ENCODE results near the gene PDE4C.

- TF ChIP-seq CTCF (conservative IDR thresholded peaks at IDR 0.05; ENCODE audit: low read depth, low read length) = no peak
- no peak for TF ChIP-seq EZH2 (IDR thresholded peaks at IDR 0.05; ENCODE audit: low read length, unreplicated experiment)
- TF ChIP-seq EZH2phosphoT487 (IDR thresholded peaks at IDR 0.05; ENCODE audit: borderline replicate concordance, low read length) = no peak
Observed at GRCh38 chr19:18274781-18275356, 48.6 kb upstream of the PDE4C start.

Data from PC-3 (cell line).